Coronary artery (tissue), 2 donors: ENCODE results near the gene ZNF862.

Experiments used
- DNase-seq: peaks from one replicate; pipeline ENCODE4 v3.0.0-alpha.2; 2017; ENCODE audit warnings: low spot score
- H3K27ac ChIP-seq, 2 donors: fragments of 200-600 bp; sonication (generic); one replicate each; pipeline ENCODE4 v1.5.1; 2016 to 2019
- H3K4me3 ChIP-seq: fragments of 200-600 bp; sonication (generic); 2 replicates; pipeline ENCODE4 v1.5.1; 2016; ENCODE audit warnings: mild to moderate bottlenecking, moderate library complexity
- CTCF ChIP-seq: fragments of 200-600 bp; sonication (generic); IDR thresholded peaks from one replicate; pipeline ENCODE4 v1.5.1; 2019; ENCODE audit warnings: antibody characterized with exemption

ZNF862 gene

GRCh38 chr7:149815661-149816266 is 22.4 kb upstream of the ZNF862 start:
- no peak for DNase-seq
- Histone ChIP-seq H3K27ac (no peak overlapping the region), H3K4me3 (no peak overlapping the region)
- no peak for TF ChIP-seq CTCF

GRCh38 chr7:149816267-149816751 is 21.9 kb upstream of the ZNF862 start:
- no peak for DNase-seq
- H3K27ac ChIP-seq = no peak overlapping the region
- TF ChIP-seq CTCF = no peak

GRCh38 chr7:149816794-149817193 is 21.4 kb upstream of the ZNF862 start:
- H3K27ac ChIP-seq = no peak overlapping the region
- TF ChIP-seq CTCF = no peak
- H3K4me3 ChIP-seq = no peak overlapping the region
- DNase-seq = no peak

More at GRCh38 chr7:149816267-149816751, 21.9 kb upstream of the ZNF862 start:
- no peak overlapping the region for H3K4me3 ChIP-seq

GRCh38 chr7:149817301-149817771 is 20.8 kb upstream of the ZNF862 start:
- Histone ChIP-seq H3K4me3 (no peak overlapping the region), H3K27ac (no peak overlapping the region)
- no peak for DNase-seq
- TF ChIP-seq CTCF = no peak

GRCh38 chr7:149817836-149818535 is 20.2 kb upstream of the ZNF862 start:
- no peak for TF ChIP-seq CTCF
- no peak for DNase-seq

GRCh38 chr7:149818536-149818840 is 19.7 kb upstream of the ZNF862 start:
- no peak for TF ChIP-seq CTCF
- H3K4me3 ChIP-seq = no peak overlapping the region
- no peak for DNase-seq
- H3K27ac ChIP-seq = no peak overlapping the region

More at GRCh38 chr7:149817836-149818535, 20.2 kb upstream of the ZNF862 start:
- H3K27ac ChIP-seq = no peak overlapping the region
- no peak overlapping the region for H3K4me3 ChIP-seq
